SKM-1 treated with dmso at 0.1 percent for 144 hours (cell line): ENCODE data around the gene RGPD3.

ENCODE experiments used
- DNase-seq: peaks from one replicate; lab custom pipeline; 2025; ENCODE audit not compliant: unreplicated experiment; lab: John Stamatoyannopoulos, UW

RGPD3 gene

DNA sequence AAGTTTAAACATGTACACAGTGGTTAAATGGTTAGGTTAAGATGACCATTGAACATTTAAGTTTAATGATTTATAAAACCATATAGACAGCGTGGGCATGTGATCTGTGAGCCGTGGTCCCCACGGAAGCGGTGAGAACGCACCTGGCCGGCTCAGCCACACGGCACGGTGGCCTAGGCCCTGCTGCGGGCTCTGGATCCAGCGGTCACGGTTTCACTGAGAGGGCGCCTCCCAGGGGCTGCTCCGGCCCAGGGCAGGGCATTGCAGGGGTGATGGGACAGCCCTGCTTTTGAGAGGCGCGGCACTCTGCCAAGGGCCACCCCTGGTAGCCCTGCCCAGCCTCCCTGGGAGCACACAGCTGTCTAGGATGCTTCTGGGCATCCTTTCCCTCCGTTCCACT, 124.9 kb downstream of the RGPD3 start:
- DNase-seq: no peak

DNA sequence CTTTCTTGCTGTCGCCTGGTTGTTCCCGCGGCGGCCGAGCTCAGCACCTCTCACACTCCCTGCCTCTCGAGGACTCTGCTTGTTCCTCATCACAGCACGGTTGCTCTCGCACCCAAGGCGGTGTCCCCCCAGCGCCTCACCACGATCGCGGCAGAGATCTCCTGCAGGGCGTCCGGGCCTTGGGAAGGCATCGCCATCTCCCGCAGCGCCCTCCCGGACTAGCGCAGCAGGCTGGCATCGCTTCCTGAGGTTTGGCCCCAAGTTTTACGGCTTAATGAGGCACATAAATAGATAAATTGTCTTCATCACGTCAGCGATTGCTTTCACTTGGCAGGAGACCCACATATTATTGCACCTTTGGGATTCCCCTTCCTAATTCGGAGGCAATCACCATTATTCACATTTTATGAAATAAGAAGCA, 125.4 kb downstream of the RGPD3 start:
- no peak for DNase-seq

DNA sequence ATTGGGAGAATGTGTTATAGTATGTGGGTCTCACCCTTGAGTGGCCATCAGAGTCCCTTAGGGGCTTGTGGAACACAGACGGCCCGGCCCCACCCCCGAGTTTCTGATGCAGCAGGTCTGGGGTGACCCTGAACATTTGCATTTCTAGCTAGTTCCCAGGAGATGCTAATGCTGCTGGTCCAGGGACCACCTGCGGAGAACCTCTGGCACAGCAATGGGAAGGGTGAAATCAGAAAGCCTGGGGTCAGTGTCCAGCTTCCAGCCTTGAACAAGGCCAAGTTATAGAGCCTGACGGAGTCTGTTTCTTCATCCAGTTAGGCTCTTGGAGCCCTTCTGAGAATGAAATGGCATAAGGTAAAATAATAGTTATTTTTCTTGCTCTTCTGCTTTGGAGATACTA, 126.5 kb downstream of the RGPD3 start:
- no peak for DNase-seq
